ELF-1 (cell line): ENCODE results near the gene ESPL1.
A peak's percentile ranks its signal among the peaks of the same experiment; 100 is the strongest.

ENCODE experiments used
- DNase-seq: peaks from one replicate; pipeline ENCODE4 v3.0.0-alpha.2; 2016; ENCODE audit warnings: low read depth, low spot score

The ESPL1 gene

DNA sequence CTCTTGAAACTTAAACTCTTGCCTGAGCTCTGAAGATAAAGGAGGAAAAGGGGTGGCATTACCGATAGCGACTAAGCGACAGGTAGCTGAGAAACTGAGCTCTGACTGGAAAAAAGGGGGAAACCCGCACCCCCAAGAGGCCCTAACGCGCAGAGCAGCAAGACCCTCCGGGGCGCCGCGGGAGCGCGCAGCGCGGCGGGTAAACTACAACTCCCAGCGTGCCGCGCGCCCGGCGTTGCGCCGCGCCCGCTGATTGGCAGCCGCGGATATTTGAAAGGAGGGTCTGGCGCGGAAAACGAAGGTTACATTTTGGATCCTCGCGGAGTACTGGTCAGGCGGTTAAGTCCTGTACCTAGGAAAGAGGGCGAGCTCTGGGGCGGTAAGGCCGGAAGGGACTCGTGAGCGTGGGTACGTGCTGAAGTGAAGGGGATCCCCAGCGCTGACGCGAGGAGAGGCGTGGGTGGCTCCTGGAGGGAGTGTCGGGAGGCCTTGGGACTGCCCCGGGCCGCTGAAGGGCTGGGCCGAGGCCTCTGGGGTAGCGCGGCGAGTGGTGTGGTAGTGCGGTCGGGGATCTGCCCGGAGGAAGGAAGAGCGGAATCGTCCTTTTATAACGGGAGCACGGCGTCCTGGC is at the start of gene ESPL1:
Gene ESPL1 (plus strand): TSS at position 301 of the 631 bp plus-strand sequence. CDS start 468 bp downstream, outside the sequence.
- DNase-seq: peak; percentile 87

GRCh38 chr12:53218551-53219291 is 49.4 kb upstream of the ESPL1 start:
- DNase-seq: no peak

DNA sequence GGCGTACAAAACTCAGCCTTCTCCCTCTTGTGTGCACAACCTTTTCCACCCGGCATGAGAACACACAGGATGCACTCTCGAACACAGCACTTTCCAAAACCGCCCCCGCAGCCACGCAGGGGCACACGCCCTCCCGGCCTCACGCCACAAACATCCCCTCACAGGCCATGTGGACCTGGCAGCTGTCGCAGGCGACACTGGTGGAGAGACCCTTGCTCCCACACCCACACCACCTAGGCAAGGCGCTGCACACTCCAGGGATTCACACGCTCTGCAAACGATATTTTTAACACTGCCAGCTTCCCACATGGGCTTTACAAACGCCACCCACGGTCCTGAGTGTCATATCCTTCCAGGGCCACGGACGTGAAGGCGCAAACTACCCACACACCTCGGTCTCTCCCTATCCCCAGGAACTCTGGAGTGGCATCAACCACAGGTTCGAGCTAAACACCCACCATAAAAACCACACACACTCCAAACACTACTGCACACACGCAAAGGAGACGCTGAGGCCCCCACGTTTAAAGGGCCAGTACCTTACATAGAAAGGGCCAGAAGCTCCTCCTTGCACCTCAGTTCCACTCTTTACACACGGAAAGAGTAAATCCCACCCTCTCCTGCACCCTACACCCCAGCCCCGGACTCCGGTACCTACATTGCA is 48.7 kb upstream of the ESPL1 start:
- DNase-seq: no peak

GRCh38 chr12:53219956-53220693 is 48.0 kb upstream of the ESPL1 start:
- DNase-seq: peak; percentile 60

DNA sequence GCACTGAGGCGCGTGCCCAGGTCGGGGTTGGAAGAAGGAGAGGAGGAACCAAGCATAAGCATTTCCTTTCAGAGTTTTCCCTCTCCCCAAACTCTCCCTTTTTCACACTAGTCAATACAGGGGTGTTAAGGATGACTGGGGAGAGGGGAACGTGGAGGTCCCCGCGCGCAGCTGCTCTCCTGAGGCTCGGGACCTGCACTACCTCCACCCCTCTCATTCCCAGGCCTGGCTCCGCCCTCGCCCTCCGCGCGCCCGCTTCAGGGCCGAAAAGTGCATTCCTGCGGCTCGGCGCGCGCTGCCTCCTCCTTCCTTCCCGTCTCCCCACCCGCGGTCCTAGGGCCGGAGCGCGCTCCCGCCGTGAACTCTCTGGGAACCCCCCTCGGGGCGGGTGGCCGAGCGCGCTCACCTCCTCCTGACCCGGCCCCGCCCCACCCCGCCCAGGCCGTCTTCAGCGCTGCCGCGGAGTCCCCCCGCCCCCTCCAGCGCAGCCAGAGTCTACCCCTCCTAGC is 47.4 kb upstream of the ESPL1 start:
- DNase-seq: peak; percentile 97

DNA sequence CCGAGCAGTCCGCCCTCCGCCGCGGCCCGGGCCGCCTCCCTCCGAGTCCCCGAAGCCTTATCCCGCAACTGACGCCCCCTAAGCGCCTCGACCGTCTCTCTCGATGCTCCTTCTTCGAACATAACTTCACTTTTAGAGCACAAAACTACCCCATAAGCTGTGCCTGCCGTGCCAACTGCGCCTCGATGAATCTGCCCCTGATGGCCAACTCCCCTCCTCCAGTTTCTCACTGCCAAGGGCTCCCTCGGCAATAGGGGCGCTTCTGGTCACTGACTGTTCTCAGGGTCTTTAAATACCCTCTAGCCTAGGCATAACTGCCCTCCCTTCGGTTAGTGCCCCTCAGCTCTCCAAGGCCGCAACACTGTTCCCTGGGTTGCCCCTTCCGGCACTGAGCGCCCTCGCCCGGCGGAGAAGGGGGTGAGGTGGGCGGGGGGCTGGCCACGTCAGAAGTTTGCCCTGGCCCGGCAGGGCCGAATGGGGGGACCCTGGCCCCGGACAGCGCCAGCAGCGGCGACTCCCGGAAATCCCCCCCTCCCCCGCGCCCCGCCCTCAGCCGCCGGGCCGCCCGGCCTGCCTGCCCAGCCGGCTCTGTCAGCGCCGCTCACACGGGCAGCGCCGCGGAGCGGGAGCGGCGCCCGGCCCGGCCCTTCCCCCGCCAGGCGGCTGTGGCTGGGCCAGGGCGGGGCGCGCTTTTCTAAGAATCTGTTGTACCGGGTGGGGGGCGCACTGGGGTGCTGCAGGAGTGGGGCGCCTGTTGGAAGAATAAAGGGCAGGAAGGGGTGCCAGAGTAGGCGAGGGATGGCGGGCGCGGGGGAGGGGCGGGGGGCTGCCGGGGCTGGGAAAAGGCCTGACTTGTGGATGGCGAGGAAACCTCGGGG is 46.7 kb upstream of the ESPL1 start:
- DNase-seq: no peak

GRCh38 chr12:53222170-53222721 is 45.9 kb upstream of the ESPL1 start:
- DNase-seq: no peak

GRCh38 chr12:53222806-53223261 is 45.3 kb upstream of the ESPL1 start:
- no peak for DNase-seq

GRCh38 chr12:53223389-53224060 is 44.6 kb upstream of the ESPL1 start:
- no peak for DNase-seq

GRCh38 chr12:53224061-53224896 is 43.8 kb upstream of the ESPL1 start:
- DNase-seq: peak; percentile 69

DNA sequence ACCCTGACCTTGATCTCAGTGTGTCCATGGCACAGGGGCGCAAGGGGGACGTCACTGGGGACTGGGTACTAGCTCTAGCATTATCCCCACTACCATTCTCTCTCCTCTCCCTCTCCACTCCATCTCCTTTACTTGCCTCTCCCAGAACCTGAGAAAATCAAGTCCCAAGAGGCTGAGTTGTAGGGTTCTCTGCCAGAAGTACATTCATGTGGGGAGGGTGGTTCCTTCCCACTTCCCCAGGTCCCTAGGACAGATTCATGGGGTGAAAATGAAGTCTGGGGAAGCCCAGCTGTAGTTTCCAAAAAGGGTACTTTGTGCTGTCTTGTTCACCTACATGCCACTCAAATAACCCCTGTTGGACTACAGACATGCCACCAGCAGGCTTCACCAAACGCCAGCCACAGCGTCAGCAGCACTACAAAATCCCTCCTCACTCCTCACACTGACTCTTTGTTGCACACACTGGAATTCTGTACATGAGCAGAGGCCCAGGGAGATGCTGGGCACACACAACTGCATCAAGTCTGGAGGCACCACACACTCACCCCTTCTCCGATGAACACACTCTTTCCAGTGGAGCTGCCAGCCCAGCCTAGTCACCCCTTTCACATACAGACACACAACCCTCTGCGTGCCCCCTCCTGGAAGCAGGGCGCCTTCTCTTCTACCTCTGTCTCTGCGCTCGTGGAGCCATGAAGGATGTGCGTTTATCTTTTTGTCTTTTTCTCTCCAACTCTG is 43.0 kb upstream of the ESPL1 start:
- DNase-seq: no peak

GRCh38 chr12:53225635-53226424 is 42.3 kb upstream of the ESPL1 start:
- no peak for DNase-seq

DNA sequence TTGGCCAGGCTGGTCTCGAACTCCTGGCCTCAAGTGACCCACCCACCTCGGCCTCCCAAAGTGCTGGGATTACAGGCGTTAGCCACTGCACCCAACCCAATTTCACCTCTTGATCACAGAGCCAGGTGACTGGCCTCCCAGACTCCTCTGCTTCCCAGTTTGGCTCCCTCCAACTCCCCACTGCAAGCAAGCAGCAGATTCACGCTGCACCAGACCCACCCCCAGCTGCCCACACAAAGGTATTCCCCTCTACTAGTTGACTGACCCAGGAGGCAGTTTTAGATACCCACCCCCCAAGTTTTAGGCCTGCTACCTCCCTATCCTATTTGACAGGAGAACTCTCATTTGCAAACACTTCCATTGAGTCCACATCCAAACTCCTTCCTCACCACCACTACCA is 41.3 kb upstream of the ESPL1 start:
- no peak for DNase-seq

DNA sequence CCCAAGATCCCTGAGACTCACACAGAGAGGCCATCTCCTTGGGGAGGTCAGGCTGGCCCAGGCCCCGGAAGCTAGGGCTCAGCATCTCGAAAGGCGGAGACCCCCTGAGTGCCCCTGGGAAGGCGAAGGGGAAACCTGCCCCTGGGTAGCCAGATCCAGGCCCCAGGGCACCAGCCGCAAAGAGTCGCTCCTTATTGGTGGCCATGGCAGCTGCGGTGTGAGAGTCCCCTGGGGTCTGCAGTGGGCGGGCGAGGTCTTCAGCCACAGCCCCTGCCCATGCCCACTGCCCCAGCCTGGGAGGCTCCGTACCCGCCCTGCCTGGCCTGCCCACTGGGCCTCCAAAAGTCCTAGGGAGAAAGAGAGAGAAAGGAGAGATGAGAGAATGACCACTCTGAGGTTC is 40.8 kb upstream of the ESPL1 start:
- no peak for DNase-seq

GRCh38 chr12:53227836-53228235 is 40.3 kb upstream of the ESPL1 start:
- no peak for DNase-seq

GRCh38 chr12:53229454-53229853 is 38.6 kb upstream of the ESPL1 start:
- DNase-seq: no peak

DNA sequence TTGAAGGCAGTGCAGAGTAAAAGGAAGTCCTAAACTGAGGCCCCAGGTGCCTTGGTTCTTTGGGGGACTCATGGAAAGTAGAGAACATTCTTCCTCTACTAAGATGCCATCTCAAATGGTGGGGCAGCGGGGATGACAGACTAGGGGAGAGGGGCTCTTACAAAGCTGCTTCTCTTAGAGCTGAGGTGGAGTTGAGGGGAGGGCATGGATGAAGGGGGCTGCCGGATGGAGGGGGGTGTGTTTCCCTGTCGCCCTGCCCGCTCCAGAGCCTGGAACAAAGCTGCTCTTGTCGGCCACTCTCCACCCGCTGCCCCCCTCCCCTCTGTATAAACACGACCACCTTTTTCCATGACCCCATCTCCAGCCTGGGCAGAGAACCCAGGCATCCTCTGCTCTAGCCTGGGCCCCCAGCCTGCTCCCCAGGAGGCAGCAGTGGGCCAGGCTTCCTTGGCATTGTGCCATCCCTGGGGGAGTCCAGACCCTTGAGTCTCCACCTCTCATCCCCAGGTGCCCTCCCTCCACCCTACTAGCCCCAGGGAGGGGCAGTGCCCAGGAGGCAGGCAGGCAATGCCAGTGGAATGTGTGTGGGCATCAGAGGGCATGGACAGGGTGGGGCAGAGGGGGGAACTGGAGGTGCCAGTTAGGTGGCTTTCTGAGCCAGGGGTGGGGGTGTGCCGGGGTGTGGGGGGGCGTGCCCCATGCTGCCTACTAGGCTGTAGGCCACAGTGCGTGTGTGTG is 37.8 kb upstream of the ESPL1 start:
- DNase-seq: no peak
